Activated CD8-positive, alpha-beta T cell treated with anti-CD3 and anti-CD28 coated beads, Interleukin-2, amount 10 ng/mL, durations not matched to agents 7 days and 5 days (primary cell): ENCODE measurements around the gene CAB39L. TPM values are rescaled to one million over a fixed set of nuclear protein-coding genes. Genes with fewer than 3 reads are reported as not detected.

Source experiments
- ATAC-seq: fragments of 150-1000 bp; cut with Tn5 transposase; one replicate; pipeline ENCODE4 v1.10.0; 2021; ENCODE audit warnings: moderate library complexity
- CTCF ChIA-PET: fragments of 350-600 bp; sonication (Branson Sonifier 250); formaldehyde crosslinking; loops from one replicate; lab custom pipeline; 2021; ENCODE audit warnings: antibody characterized with exemption; lab: Charles Lee
- POLR2A ChIA-PET: fragments of 350-600 bp; sonication (Branson Sonifier 250); formaldehyde crosslinking; loops from one replicate; lab custom pipeline; 2021; ENCODE audit warnings: antibody characterized with exemption; lab: Charles Lee
- DNase-seq: peaks from one replicate; pipeline ENCODE4 v3.0.0-alpha.2; 2020
- H3K27ac Mint-ChIP-seq: one replicate; pipeline ENCODE4 v1.8.0; 2021; ENCODE audit warnings: mild to moderate bottlenecking, mixed read lengths
- H3K27me3 Mint-ChIP-seq: one replicate; pipeline ENCODE4 v1.8.0; 2021; ENCODE audit warnings: low read depth, mixed read lengths
- H3K36me3 Mint-ChIP-seq: one replicate; pipeline ENCODE4 v1.8.0; 2021; ENCODE audit warnings: low read depth, mixed read lengths
- H3K4me1 Mint-ChIP-seq: one replicate; pipeline ENCODE4 v1.8.0; 2021; ENCODE audit warnings: low read depth, mixed read lengths
- H3K4me3 Mint-ChIP-seq: one replicate; pipeline ENCODE4 v1.8.0; 2021; ENCODE audit warnings: mild to moderate bottlenecking, mixed read lengths
- H3K9me3 Mint-ChIP-seq: one replicate; pipeline ENCODE4 v1.8.0; 2022; ENCODE audit warnings: mixed read lengths; ENCODE audit not compliant: insufficient read depth
- total RNA-seq, 2 experiments: library from RNA; stranded (reverse); gene quantifications; one replicate each; pipeline ENCODE4 v1.2.3, GENCODE V29; 2021

CAB39L gene
- total RNA-seq, 2 experiments from 2014 or later: 2.3 to 2.6 TPM

DNA sequence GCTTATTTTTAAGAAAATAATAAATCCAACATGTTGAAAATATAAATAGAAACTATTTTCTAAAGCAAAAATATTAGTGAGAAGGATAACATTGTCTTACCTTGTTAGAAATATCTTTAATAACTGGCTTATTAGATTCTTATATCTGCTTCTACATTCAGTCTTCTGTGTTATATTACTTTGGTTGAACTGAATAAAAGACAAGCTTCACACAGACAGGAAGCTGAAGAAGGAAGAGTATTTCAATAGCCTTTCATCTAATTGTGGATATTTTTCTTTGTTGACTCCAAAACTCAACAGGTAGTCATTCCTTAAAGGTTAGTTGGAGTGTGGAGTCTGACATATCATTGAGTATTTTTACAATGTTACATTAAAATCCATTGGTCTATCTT lies 11.1 kb upstream of the CAB39L start:
- Mint-ChIP-seq H3K27me3 (no peaks in the 10 kb centered on the region), H3K36me3 (peaks cover 26% of the 10 kb centered on the region), H3K27ac (no peak overlapping the region), H3K4me1 (peaks cover 24% of the 10 kb centered on the region), H3K9me3 (no peaks in the 10 kb centered on the region), H3K4me3 (no peak overlapping the region)
- ChIA-PET POLR2A (interaction anchor here (1.0 to 1.9 kb wide), 2 partner anchors 10 to 12 kb away, joined by 4 to 9 read pairs; partner anchors contain the start of genes CAB39L and SETDB2), CTCF (interaction anchor here (1.1 to 3.4 kb wide), 2 partner anchors 9 to 11 kb away, joined by 3 to 10 read pairs; partner anchors contain the start of genes CAB39L and SETDB2)
- no peak for DNase-seq
- ATAC-seq: no peak

DNA sequence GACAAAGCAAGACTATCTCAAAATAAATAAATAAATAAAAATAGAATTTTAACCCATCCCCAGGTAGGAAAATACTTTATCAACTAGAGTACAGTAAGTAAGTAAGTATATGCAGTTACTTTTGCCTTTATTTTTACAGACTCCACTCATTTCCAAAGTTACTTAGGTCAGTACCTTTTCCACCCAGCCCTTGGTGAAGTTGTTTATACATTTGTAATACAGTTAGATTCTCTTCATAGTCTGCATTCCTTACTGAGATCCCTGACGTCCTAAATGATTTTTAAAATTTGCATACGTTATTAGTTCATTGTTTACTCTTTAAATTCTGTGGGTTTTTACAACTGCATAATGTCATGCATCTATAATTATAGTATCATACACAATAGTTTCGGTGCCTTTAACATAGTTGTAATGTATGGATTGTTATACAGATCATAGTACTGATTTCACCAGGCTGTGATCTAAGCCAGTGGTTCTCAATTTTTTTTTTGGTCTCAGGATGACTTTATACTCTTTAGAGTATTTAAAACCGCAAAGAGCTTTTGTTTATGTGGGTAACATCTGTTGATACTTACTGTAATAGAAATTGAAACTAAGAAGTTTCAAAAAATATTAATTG lies 10.6 kb upstream of the CAB39L start:
- DNase-seq (no peak), ATAC-seq (peak; percentile 76)
- peaks cover 29% of the 10 kb centered on the region for H3K36me3 Mint-ChIP-seq
- POLR2A ChIA-PET: interaction anchor here (1.0 to 1.9 kb wide), 2 partner anchors 10 to 11 kb away, joined by 4 to 9 read pairs; partner anchors contain the start of genes CAB39L and SETDB2
- peaks cover 24% of the 10 kb centered on the region for H3K4me1 Mint-ChIP-seq
- CTCF ChIA-PET: interaction anchor here (1.1 to 3.4 kb wide), 2 partner anchors 8 to 10 kb away, joined by 3 to 10 read pairs; partner anchors contain the start of genes CAB39L and SETDB2
- no peaks in the 10 kb centered on the region for H3K27me3 Mint-ChIP-seq
- H3K4me3 Mint-ChIP-seq: no peak overlapping the region
- no peaks in the 10 kb centered on the region for H3K9me3 Mint-ChIP-seq
- H3K27ac Mint-ChIP-seq: peak overlapping the region; percentile 69

DNA sequence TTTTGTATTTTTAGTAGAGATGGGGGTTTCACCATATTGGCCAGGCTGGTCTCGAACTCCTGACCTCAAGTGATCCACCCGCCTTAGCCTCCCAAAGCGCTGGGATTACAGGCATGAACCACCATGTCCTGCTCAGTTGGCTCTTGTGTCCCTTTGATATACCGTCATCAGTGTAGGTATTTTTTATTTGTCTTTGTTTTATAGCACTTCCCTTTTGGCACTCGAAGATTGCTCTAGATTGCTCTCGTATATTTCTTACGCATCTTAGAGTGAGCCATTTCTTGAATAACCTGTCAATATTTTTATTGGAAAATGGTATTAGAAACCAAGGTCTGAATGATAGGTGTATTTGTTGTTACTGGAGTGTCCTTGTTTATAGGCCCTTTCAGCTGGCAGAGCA lies 9.6 kb upstream of the CAB39L start:
- Mint-ChIP-seq H3K27me3 (no peaks in the 10 kb centered on the region), H3K4me3 (no peak overlapping the region), H3K36me3 (peaks cover 38% of the 10 kb centered on the region), H3K27ac (no peak overlapping the region), H3K4me1 (peaks cover 25% of the 10 kb centered on the region), H3K9me3 (no peaks in the 10 kb centered on the region)
- no peak for DNase-seq
- no peak for ATAC-seq
- CTCF ChIA-PET: interaction anchor here (3.4 kb wide), 1 partner anchor 9 kb away, joined by 10 read pairs; the partner anchor contains the start of genes CAB39L and SETDB2
- POLR2A ChIA-PET: interaction anchor here (1.8 to 1.9 kb wide), 2 partner anchors 9 kb away, joined by 6 to 9 read pairs; partner anchors contain the start of genes CAB39L and SETDB2

DNA sequence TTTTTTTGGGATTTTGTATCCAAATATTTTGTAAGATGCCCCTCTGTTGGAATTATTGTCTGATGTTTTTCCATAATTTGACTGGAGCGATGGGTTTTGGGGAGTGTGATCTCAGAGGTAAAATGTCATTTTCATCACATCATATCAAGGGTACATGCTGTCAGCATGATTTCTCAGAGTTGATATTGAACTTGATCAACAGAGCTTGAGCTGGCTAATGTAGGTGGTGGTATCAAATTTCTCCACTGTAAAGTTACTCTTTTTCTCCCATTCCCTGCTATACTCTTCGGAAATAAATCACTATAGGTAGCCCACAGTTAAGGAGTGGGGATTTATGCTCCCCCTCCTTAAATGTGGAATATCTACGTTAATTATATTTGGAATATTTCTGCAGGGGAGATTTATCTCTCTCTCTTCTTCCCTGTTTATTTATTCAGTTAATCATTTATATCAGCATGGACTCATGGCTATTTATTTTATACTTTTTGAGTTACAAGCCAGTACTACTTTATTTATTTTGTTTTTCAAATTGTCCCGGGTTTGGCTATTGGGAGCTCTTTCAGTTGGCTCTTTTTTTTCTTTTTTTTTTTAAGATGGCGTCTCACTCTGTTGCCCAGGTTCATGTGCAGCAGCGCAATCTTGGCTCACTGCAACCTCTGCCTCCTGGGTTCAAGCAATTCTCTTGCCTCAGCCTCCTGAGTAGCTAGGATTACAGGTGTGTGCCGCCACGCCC lies 9.0 kb upstream of the CAB39L start:
- Mint-ChIP-seq H3K36me3 (peaks cover 40% of the 10 kb centered on the region), H3K4me3 (no peak overlapping the region), H3K27me3 (no peaks in the 10 kb centered on the region), H3K4me1 (peaks cover 30% of the 10 kb centered on the region), H3K9me3 (no peaks in the 10 kb centered on the region), H3K27ac (no peak overlapping the region)
- ATAC-seq: no peak
- CTCF ChIA-PET: interaction anchor here (3.4 kb wide), 1 partner anchor 9 kb away, joined by 10 read pairs; the partner anchor contains the start of genes CAB39L and SETDB2
- POLR2A ChIA-PET: interaction anchor here (1.8 kb wide), 1 partner anchor 9 kb away, joined by 6 read pairs; the partner anchor contains the start of genes CAB39L and SETDB2
- DNase-seq: no peak

DNA sequence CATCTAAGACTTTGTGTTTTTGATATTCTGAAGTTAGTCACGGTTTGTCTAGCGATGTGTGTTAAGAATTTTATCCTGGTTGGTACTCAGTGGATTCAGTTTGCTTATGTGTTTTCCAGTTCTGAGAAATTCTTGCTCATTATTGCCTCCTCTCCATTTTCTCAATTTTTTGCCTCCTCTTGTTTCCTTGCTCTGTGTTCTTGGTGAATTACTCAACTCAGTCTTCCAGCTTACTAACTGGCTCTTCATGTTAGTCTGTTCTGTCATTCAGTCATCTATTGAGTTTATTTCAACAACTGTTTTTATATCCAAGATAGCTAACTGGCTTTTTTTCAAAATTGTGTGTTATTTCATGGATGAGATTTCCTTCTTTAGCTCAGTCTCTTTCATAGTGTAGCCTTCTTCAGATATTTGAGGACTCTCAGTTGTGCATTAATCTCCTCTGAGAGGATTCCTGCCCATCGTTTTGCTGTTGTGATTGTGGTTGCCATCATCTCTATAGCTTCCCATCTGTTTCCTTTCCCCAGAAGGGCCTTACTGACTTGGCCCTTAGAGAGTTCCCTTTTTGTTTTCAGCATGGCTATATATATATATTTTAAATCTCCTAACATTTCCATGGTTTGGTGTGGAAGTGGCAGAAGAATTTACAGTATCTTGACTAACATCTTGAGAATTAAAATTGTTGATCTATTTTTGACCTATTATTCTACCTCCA lies 6.4 kb upstream of the CAB39L start:
- H3K27ac Mint-ChIP-seq: no peak overlapping the region
- DNase-seq: no peak
- CTCF ChIA-PET: interaction anchor here (1.1 kb wide), 1 partner anchor 11 kb away, joined by 3 read pairs; no protein-coding TSS in a partner anchor
- peaks cover 48% of the 10 kb centered on the region for H3K4me1 Mint-ChIP-seq
- no peak for ATAC-seq
- POLR2A ChIA-PET: interaction anchor here (0.5 to 1.5 kb wide), 2 partner anchors 45 to 137 kb away, joined by 3 to 4 read pairs; partner anchors contain the start of gene PHF11
- H3K36me3 Mint-ChIP-seq: peaks cover 43% of the 10 kb centered on the region
- H3K4me3 Mint-ChIP-seq: no peak overlapping the region
- no peaks in the 10 kb centered on the region for H3K9me3 Mint-ChIP-seq
- H3K27me3 Mint-ChIP-seq: no peaks in the 10 kb centered on the region

DNA sequence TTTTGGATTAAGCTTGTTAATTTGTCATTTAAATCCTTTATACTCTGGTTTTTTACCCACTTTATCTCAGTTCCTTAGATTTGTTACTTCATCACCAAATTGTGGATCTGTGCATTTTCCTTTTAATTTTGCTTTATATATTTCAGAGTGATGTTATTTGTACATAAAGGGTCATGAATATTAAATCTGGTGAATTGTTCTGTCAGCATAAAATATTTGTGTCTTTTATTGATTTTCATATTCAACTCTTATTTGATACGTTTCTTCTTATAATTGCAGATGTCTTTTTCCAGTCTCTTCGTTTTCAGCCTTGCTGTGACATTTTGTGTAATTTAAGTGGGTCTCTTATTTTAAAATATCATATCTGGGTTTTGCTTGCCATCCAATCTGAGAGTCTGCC lies 4.9 kb upstream of the CAB39L start:
- no peak for ATAC-seq
- no peak for DNase-seq
- peaks cover 44% of the 10 kb centered on the region for H3K4me1 Mint-ChIP-seq
- POLR2A ChIA-PET: no interaction called here
- H3K9me3 Mint-ChIP-seq: no peaks in the 10 kb centered on the region
- H3K4me3 Mint-ChIP-seq: no peak overlapping the region
- H3K36me3 Mint-ChIP-seq: peaks cover 44% of the 10 kb centered on the region
- no peak overlapping the region for H3K27ac Mint-ChIP-seq
- CTCF ChIA-PET: interaction anchor here (0.9 kb wide), 1 partner anchor 338 kb away, joined by 3 read pairs; no protein-coding TSS in a partner anchor
- no peaks in the 10 kb centered on the region for H3K27me3 Mint-ChIP-seq

DNA sequence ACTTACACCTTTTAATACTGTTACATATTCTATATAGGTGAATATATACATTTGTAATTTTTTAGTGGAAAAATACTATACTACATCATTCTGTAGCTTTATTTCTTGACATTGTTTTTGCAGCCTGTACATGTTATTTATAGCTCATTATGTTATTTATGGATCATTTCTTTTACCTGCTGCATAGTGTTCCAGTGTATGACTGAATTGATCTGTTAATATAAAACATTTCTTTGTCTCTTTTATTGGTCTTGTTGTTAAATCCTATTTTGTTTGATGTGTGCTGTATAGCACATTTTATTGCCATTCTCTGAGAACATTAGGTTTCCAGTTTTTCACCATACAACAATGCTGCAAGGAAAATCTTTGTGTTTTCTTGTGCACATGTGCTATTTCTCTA lies 2.6 kb upstream of the CAB39L start:
- Mint-ChIP-seq H3K27me3 (no peaks in the 10 kb centered on the region), H3K9me3 (no peaks in the 10 kb centered on the region), H3K4me1 (peaks cover 57% of the 10 kb centered on the region), H3K4me3 (peak overlapping the region; percentile 61), H3K36me3 (peaks cover 32% of the 10 kb centered on the region), H3K27ac (peak overlapping the region; percentile 81)
- POLR2A ChIA-PET: interaction anchor here (4.8 kb wide), 1 partner anchor 49 kb away, joined by 93 read pairs; the partner anchor contains the start of gene PHF11
- no peak for DNase-seq
- no peak for ATAC-seq
- CTCF ChIA-PET: interaction anchor here (1.1 to 1.2 kb wide), 2 partner anchors 8 to 10 kb away, joined by 3 read pairs; no protein-coding TSS in a partner anchor

DNA sequence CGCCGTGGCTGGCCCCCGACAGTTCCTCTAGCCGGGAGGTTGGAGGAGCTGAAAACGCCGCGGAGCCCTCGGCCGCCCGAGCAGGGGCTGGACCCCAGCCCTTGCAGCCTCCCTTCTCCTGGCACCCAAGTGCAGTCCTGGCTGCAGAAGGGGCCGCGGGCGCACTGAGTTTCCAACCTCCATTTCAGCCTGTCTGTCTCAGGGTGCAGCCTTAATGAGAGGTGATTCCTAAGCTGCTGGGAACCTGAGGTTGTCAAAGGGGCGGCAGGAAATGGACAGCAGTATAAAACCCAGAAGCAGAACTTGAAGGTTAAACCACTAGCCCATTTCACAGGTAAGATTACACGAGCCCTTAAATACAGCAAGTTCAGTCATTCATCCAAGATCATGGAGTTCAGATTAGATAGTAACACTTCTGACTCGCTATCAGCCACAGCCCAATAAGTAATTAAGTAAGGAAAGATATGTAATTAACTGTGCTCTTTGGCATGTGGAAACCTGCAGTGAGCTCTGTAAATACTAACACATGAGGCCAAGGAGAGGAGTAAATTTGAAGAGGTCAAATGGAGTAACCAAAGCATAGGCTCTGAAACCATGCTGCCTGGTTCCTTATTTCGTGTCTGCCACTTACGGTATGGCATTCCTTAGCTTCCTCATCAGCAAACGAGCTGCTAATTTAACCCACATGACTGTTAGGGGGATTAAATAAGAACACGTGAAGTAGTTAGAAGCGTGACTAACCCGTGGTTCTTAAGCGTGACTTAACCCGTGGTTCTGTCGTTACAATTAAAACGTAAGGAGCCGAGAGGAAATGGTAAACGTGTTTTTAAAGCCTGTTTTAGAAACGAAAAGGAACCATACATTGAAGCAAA lies 896 bp upstream of the CAB39L start:
- ATAC-seq (no peak), DNase-seq (peak; percentile 41)
- H3K27me3 Mint-ChIP-seq: peaks cover 2% of the 10 kb centered on the region
- H3K4me3 Mint-ChIP-seq: peak overlapping the region; percentile 96
- H3K9me3 Mint-ChIP-seq: no peaks in the 10 kb centered on the region
- POLR2A ChIA-PET: interaction anchor here (0.5 to 4.8 kb wide), 17 partner anchors 8 to 791 kb away, joined by 3 to 93 read pairs (median 4); partner anchors contain the start of genes CDADC1, CYSLTR2, FNDC3A and KPNA3
- H3K4me1 Mint-ChIP-seq: peaks cover 52% of the 10 kb centered on the region
- CTCF ChIA-PET: interaction anchor here (0.7 to 2.4 kb wide), 8 partner anchors 9 to 348 kb away, joined by 3 to 10 read pairs (median 4); partner anchors contain the start of gene KPNA3
- peak overlapping the region; percentile 99 for H3K27ac Mint-ChIP-seq
- H3K36me3 Mint-ChIP-seq: peaks cover 28% of the 10 kb centered on the region

DNA sequence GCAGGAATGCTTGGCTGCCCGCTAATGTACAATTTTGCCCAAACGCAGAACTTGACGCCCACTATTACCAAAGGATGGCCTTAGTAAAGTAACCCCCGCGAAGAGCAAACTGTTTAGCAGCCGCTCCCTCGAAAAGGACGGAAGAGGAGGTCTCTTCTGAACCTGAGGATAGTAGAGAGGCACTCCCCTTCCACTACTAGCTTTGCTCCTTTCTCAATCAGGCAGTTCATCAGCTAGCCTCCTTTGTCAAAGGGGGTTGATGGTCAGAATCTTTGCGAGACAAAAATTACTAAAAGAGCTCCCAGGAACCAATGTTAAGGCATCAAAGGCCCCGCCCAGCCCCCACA lies 534 bp downstream of the CAB39L start:
- Mint-ChIP-seq H3K9me3 (no peaks in the 10 kb centered on the region), H3K4me1 (peaks cover 46% of the 10 kb centered on the region), H3K36me3 (peaks cover 15% of the 10 kb centered on the region), H3K27ac (peak overlapping the region; percentile 99), H3K27me3 (peaks cover 8% of the 10 kb centered on the region), H3K4me3 (peak overlapping the region; percentile 96)
- ATAC-seq: peak; percentile 5
- no peak for DNase-seq
- POLR2A ChIA-PET: interaction anchor here (0.7 to 4.8 kb wide), 18 partner anchors 9 to 486 kb away, joined by 3 to 93 read pairs (median 3); partner anchors contain the start of genes CDADC1, PHF11 and RCBTB1
- CTCF ChIA-PET: interaction anchor here (0.8 to 2.4 kb wide), 8 partner anchors 11 to 350 kb away, joined by 3 to 10 read pairs (median 3); partner anchors contain the start of gene KPNA3

DNA sequence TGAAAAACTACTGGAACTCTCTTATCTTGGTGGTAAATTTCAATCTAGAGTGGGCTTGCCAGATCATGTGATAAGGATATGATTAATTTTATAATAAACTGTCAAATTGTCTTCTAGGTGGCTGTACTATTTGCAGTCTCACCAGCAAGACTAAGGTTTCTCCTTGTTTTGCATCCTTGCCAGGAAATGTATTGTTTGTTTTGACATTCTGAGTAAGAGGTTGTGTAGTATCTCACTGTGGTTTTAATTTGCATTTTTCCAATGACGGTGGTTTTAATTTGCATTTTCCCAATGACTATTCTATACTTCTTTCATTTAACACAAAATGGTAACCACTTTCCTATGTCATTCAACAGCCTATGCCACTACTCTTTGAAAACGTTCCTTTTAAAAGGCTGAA lies 2.0 kb downstream of the CAB39L start:
- CTCF ChIA-PET: no interaction called here
- POLR2A ChIA-PET: no interaction called here
- ATAC-seq (no peak), DNase-seq (no peak)
- Mint-ChIP-seq H3K4me1 (peaks cover 34% of the 10 kb centered on the region), H3K27me3 (peaks cover 11% of the 10 kb centered on the region), H3K4me3 (no peak overlapping the region), H3K36me3 (peaks cover 11% of the 10 kb centered on the region), H3K27ac (no peak overlapping the region), H3K9me3 (no peaks in the 10 kb centered on the region)
